HFFc6 (cell line): ENCODE results near the gene EHBP1L1. TPM values are rescaled to one million over a fixed set of nuclear protein-coding genes. Genes with fewer than 3 reads are reported as not detected.

Experiments
- DNase-seq: peaks from one replicate; pipeline ENCODE4 v3.0.0-alpha.2; 2018
- H3K27ac Mint-ChIP-seq: 2 replicates; pipeline ENCODE4 v1.8.0; 2020; ENCODE audit warnings: mild to moderate bottlenecking, mixed read lengths
- H3K27me3 Mint-ChIP-seq: 2 replicates; pipeline ENCODE4 v1.8.0; 2021; ENCODE audit warnings: mild to moderate bottlenecking, moderate library complexity, mixed read lengths; ENCODE audit not compliant: insufficient read depth
- H3K36me3 Mint-ChIP-seq: 2 replicates; pipeline ENCODE4 v1.8.0; 2021; ENCODE audit warnings: low read depth, mixed read lengths
- H3K4me1 Mint-ChIP-seq: 2 replicates; pipeline ENCODE4 v1.8.0; 2020; ENCODE audit warnings: low read depth, mixed read lengths
- H3K4me3 Mint-ChIP-seq: 2 replicates; pipeline ENCODE4 v1.8.0; 2020; ENCODE audit warnings: mild to moderate bottlenecking, moderate library complexity, mixed read lengths
- H3K9me3 Mint-ChIP-seq: 2 replicates; pipeline ENCODE4 v1.8.0; 2020; ENCODE audit warnings: mild to moderate bottlenecking, mixed read lengths
- CTCF ChIP-seq: fragments of 200-600 bp; sonication (generic); IDR thresholded peaks from 2 replicates; pipeline ENCODE4 v1.5.0; 2021; ENCODE audit warnings: antibody characterized with exemption, mild to moderate bottlenecking
- total RNA-seq, 6 experiments: library from RNA; stranded (reverse); fragmentation: NEBNext Ultra II Directional; extraction: Animal tissue kit (Norgen Biotek cat#: 25700); gene quantifications; 2 replicates in 1 of 6; 3 replicates in 5 of 6; pipeline ENCODE4 v1.2.3, GENCODE V29; 2021

Gene EHBP1L1
- total RNA-seq, 6 experiments from 2014 or later: 47.5 to 69.3 (median 61.3) TPM

GRCh38 chr11:65633390-65634108, 57.7 kb downstream of the EHBP1L1 start:
- H3K36me3 Mint-ChIP-seq: no peaks in the 10 kb centered on the region; the same call in 1 of the 2 replicates

GRCh38 chr11:65634109-65634436, 58.2 kb downstream of the EHBP1L1 start:
- Mint-ChIP-seq H3K36me3 (no peaks in the 10 kb centered on the region; the same call in 1 of the 2 replicates), H3K9me3 (no peaks in the 10 kb centered on the region), H3K4me3 (no peak overlapping the region), H3K4me1 (peaks cover 18% of the 10 kb centered on the region), H3K27me3 (no peaks in the 10 kb centered on the region), H3K27ac (no peak overlapping the region)
- DNase-seq: no peak
- no peak for TF ChIP-seq CTCF

More at GRCh38 chr11:65633390-65634108, 57.7 kb downstream of the EHBP1L1 start:
- Mint-ChIP-seq H3K27ac (no peak overlapping the region), H3K4me3 (no peak overlapping the region), H3K4me1 (peaks cover 13% of the 10 kb centered on the region), H3K27me3 (no peaks in the 10 kb centered on the region), H3K9me3 (no peaks in the 10 kb centered on the region)
- no peak for TF ChIP-seq CTCF
- no peak for DNase-seq

GRCh38 chr11:65634440-65634839, 58.6 kb downstream of the EHBP1L1 start:
- H3K36me3 Mint-ChIP-seq: no peaks in the 10 kb centered on the region; the same call in 1 of the 2 replicates

GRCh38 chr11:65634905-65635731, 59.3 kb downstream of the EHBP1L1 start:
- H3K4me3 Mint-ChIP-seq: no peak overlapping the region
- no peak for TF ChIP-seq CTCF
- no peak for DNase-seq
- H3K27ac Mint-ChIP-seq: no peak overlapping the region
- H3K9me3 Mint-ChIP-seq: no peaks in the 10 kb centered on the region
- H3K36me3 Mint-ChIP-seq: no peaks in the 10 kb centered on the region; the same call in 1 of the 2 replicates
- peaks cover 19% of the 10 kb centered on the region for H3K4me1 Mint-ChIP-seq
- H3K27me3 Mint-ChIP-seq: 0 out of 2 replicates have a peak, but pooled peaks cover 3% of the 10 kb centered on the region

More at GRCh38 chr11:65634440-65634839, 58.6 kb downstream of the EHBP1L1 start:
- H3K9me3 Mint-ChIP-seq: no peaks in the 10 kb centered on the region
- TF ChIP-seq CTCF: no peak
- H3K4me3 Mint-ChIP-seq: no peak overlapping the region
- H3K4me1 Mint-ChIP-seq: peaks cover 19% of the 10 kb centered on the region
- H3K27ac Mint-ChIP-seq: no peak overlapping the region
- 0 out of 2 replicates have a peak, but pooled peaks cover 1% of the 10 kb centered on the region for H3K27me3 Mint-ChIP-seq
- DNase-seq: no peak

GRCh38 chr11:65636108-65637031, 60.5 kb downstream of the EHBP1L1 start:
- Mint-ChIP-seq H3K4me1 (peaks cover 19% of the 10 kb centered on the region), H3K27ac (no peak overlapping the region; the same call in 1 of the 2 replicates), H3K9me3 (no peaks in the 10 kb centered on the region), H3K27me3 (0 out of 2 replicates have a peak, but pooled peaks cover 3% of the 10 kb centered on the region), H3K36me3 (no peaks in the 10 kb centered on the region; the same call in 1 of the 2 replicates), H3K4me3 (no peak overlapping the region)
- DNase-seq: no peak
- TF ChIP-seq CTCF: no peak
